Bone marrow (tissue), 2 donors: ENCODE results near the gene TLR7.

Source experiments
- DNase-seq, 2 donors: peaks; one replicate each; lab custom pipeline; 2025; lab: John Stamatoyannopoulos, UW

The TLR7 gene

GRCh38 chrX:12891171-12891570 lies 24.3 kb downstream of the TLR7 start:
- DNase-seq, result no peak

DNA sequence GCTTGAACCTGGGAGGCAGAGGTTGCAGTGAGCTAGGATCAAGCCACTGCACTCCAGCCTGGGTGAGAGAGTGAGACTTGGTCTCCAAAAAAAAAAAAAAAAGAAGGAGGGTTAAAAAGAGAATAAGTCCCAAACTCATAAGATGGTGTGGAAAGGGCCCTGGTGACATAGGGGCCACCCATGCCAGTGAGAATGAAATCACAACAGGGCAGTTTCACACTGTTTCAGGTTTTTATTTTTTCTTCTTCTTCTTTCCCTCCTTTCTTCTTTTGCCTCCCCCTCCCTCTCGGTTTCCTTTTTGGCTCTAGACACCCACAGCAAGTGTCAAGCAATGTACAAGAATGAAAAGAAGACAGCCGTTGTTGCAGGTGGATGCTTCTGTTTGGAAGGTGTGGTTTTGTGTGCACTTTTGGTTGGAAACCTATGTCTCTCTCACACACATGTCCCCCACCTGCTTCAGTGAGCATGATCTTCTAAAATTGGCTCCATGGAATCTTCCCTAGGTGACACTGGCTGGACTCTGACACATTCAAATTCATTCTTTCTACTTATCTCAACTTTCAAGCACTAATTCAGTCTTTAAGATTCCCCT lies 25.1 kb downstream of the TLR7 start:
- DNase-seq, result no peak

DNA sequence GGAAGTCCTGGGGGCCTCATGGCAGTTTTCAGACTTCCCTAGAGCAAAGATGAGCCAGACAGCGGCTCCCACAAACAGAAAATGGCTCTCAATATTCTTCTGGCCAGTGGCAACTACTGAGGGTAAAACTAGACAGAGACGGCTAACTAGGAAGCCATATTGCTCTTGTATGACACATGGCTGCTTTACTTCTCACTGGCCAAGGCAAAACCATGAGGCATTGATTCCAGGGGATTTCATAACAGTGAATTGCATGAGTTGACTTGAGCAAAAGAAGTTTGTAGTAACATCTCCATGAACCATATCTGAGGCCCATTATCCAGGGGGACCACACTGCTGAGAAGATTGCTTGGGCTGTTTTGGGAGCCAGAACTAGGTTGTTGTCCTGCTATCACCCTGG lies 25.8 kb downstream of the TLR7 start:
- no peak for DNase-seq

- peak in 1 of 2 donors; percentile 36 for DNase-seq
Measured at GRCh38 chrX:12894074-12895030, 27.5 kb downstream of the TLR7 start.

DNA sequence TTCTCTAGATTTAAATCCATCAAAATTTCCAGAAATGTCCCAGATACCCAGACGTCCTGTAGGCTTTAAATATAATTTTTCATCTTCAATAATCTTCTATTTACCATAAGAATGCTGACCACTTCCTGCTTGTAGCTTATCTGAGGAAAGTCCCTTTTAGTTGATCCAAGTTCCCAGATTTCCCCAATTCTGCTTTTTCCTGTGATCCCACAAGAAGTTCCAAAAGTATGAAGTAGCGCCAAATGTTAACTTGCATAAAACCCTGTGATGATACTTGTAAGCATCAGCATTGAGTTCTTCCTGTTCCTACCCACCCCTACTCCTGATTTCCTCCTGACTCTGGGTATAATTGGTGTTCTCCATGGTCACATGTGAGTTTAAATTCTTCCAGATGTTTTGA lies 29.0 kb downstream of the TLR7 start:
- DNase-seq, result no peak

DNA sequence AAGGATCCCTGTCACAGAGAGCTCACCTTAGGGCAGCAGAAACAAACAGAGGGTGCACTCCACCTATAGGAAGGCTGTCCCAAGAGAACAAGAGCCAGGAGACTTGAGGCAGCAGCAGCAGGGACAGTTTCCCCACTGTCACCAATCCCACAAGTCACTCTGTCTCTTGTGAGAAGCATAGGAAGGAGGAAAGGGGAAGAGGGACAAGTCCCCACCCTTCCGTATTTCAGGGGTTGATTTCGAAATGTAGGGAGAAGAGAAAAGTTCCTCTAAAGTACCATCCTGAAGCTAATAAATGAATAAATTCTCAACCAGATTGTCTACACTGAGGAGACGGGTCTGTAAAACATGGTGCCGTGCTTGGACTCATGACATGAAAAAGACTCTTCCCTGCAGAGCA lies 30.1 kb downstream of the TLR7 start:
- no peak for DNase-seq

GRCh38 chrX:12898073-12898472 lies 31.2 kb downstream of the TLR7 start:
- DNase-seq, result no peak

DNA sequence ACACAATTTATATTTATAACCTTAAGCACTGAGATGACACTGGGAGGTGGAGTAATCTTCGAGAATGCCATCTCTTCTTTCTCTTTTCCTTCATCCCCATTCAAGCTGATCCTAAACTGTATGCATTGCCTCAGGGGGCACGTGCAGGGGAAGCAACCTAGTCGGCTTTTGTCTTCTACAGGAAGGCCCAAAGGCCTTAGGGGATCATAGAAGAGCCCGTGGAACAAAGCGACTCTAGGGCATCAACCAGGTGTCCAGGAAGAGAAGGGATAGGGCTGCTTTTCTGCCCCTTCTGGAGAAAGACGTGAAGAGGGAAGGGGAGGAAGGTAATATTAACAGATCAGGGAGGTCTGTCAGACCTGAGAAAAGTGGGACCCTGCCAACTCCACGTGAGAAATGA lies 32.6 kb downstream of the TLR7 start:
- DNase-seq, result no peak

GRCh38 chrX:12901486-12901885 lies 34.6 kb downstream of the TLR7 start:
- peak; percentile 6 to 36 for DNase-seq

GRCh38 chrX:12903646-12904045 lies 36.8 kb downstream of the TLR7 start:
- no peak for DNase-seq

DNA sequence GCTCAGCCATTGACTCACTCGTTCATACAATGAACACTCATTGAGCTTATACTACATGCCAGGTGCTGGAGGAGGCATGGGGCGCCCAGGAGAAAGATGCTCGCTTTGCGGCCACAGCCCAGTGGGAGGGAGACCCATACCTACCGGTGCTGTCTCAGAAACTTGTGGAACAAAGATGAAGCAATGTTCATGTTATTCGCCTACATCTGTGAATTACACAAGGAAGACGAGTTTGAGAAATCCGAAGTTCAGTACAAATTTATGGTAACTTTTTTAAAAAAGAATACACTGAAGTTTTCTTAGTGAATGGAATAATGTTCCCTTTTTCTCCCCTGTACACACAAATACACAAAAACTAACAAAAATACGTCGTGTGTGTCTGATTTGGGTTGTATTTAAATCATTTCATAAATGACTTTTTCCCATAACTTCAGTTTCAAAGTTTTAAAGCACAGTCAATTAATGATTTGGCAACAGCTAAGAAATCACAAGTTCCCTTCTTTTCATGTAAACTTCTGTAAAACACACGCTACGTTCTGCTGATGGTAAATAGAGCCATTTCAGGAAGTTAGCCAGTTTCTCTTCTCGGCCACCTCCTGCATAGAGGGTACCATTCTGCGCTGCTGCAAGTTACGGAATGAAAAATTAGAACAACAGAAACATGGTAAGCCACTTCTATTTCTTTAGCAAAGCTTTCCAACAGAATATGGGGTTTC lies 39.3 kb downstream of the TLR7 start, which contains the start of gene TLR8:
TSS of gene TLR8 (plus strand) at position 575 of the 716 bp plus-strand sequence. CDS start at position 662, 87 bp downstream.
- no peak for DNase-seq

GRCh38 chrX:12910423-12911121 lies 43.7 kb downstream of the TLR7 start:
- DNase-seq, result peak; percentile 1 to 2

DNA sequence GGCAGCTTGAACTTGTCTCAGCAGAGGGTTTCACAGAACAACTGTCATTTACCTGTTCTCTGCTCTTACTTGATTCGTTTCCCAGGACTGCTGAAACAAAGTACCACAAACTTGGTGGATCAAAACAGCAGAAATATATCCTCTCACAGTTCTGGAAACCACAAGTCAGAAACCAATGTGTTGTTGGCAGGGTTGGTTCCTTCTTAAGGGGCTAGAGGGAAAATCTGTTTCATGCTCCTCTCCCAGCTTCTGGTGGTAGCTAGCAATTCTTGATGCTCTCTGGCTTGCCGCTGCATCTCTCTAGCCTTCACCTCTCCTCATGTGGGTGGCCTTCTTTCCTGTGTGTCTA lies 44.2 kb downstream of the TLR7 start:
- DNase-seq, result no peak

DNA sequence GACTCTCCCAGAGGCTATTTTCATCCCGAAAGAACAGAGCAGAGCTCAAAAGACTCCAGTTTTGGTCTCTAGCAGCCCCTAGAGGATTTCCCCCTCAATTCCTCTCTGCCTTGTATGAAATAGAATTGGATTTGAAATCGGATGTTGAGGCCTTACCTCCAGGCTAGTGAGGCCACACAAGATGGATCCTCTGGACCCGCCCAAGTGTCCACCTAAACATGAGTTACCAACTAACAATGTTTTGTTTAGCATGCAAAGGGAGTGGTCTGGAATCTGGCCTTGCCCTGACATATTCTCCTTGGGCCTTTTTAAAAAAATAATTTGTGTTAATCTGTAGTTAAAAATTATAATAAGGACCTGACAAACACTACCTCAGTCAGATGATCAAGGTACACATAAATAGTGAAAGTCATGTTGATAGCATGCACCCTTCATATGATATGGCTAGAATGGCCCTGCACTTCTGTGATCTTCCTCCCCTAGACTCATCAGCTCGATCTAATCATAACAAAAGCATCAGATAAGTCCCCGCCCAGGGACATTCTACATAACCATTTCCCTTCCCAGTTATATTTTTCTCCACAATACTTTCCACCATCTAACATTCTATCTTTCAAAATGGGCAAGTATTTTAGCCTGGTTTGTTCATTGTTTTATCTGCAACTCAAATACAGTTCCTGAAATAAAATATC lies 46.1 kb downstream of the TLR7 start:
- no peak for DNase-seq

- no peak for DNase-seq
Measured at GRCh38 chrX:12917753-12918152, 50.9 kb downstream of the TLR7 start.

DNA sequence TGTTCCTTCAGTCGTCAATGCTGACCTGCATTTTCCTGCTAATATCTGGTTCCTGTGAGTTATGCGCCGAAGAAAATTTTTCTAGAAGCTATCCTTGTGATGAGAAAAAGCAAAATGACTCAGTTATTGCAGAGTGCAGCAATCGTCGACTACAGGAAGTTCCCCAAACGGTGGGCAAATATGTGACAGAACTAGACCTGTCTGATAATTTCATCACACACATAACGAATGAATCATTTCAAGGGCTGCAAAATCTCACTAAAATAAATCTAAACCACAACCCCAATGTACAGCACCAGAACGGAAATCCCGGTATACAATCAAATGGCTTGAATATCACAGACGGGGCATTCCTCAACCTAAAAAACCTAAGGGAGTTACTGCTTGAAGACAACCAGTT lies 52.2 kb downstream of the TLR7 start:
- no peak for DNase-seq

- no peak for DNase-seq
Measured at GRCh38 chrX:12919620-12920019, 52.7 kb downstream of the TLR7 start.

DNA sequence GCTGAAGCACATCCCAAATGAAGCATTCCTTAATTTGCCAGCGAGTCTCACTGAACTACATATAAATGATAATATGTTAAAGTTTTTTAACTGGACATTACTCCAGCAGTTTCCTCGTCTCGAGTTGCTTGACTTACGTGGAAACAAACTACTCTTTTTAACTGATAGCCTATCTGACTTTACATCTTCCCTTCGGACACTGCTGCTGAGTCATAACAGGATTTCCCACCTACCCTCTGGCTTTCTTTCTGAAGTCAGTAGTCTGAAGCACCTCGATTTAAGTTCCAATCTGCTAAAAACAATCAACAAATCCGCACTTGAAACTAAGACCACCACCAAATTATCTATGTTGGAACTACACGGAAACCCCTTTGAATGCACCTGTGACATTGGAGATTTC lies 54.1 kb downstream of the TLR7 start:
- DNase-seq, result no peak

- DNase-seq, result no peak
Measured at GRCh38 chrX:12921886-12922598, 55.2 kb downstream of the TLR7 start.

- DNase-seq, result no peak
Measured at GRCh38 chrX:12922599-12922919, 55.7 kb downstream of the TLR7 start.

DNA sequence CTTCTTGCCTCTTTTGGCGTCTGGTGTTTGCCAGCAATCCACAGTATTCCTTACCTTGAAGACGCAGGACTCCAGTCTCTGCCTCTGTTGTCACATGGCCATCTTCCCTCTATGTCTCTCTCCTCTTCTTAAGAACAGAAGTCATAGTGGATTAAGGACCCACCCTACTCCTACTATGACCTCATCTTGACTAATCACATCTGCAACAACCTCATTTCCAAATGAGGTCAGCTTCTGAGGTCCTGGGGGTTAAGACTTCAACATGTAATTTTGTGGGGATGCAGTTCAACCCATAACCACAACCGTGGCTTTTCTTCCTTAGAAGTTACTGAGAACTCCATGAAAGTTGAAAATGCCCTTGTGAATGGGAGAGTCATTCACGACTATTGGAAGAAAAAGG lies 62.8 kb downstream of the TLR7 start:
- no peak for DNase-seq
